ENCODE measurements around the gene CHAT. TPM values are rescaled to one million over a fixed set of nuclear protein-coding genes. Genes with fewer than 3 reads are reported as not detected.

CHAT gene
- polyA plus RNA-seq, 1 donor from 2014 or later: not detected

- no peak for TF ChIP-seq TAF1 (IDR thresholded peaks at IDR 0.05; ENCODE audit: low read depth)
- no peak for TF ChIP-seq EZH2 (IDR thresholded peaks at IDR 0.05; ENCODE audit: borderline replicate concordance, insufficient read depth, low read length, poor library complexity, severe bottlenecking)
- no peak for TF ChIP-seq MXI1 (conservative IDR thresholded peaks at IDR 0.05; ENCODE audit: poor library complexity, severe bottlenecking)
- no peak for TF ChIP-seq REST (IDR thresholded peaks at IDR 0.05; ENCODE audit: borderline replicate concordance)
- no peaks in the 10 kb centered on the region for H3K27me3 ChIP-seq (ENCODE audit: insufficient read depth, low read depth, low read length)
Measured at GRCh38 chr10:49650724-49651034, 36.8 kb downstream of the CHAT start.

GRCh38 chr10:49651039-49651835 lies 37.4 kb downstream of the CHAT start:
- Histone ChIP-seq H4K20me1 (ENCODE audit: insufficient read depth) (no peaks in the 10 kb centered on the region), H3K27ac (ENCODE audit: low read length) (no peak overlapping the region), H3K9me2 (ENCODE audit: insufficient read depth, low read length) (no peaks in the 10 kb centered on the region), H3F3A (ENCODE audit: insufficient read depth, low read length, poor library complexity, severe bottlenecking) (no peaks in the 10 kb centered on the region), H3K9me3 (ENCODE audit: low read length) (no peaks in the 10 kb centered on the region), H3K79me2 (replicated peaks; ENCODE audit: insufficient read depth, low read length) (no peaks in the 10 kb centered on the region), H3K27me3 (ENCODE audit: insufficient read depth, low read depth, low read length) (no peaks in the 10 kb centered on the region), H3K36me3 (ENCODE audit: insufficient read depth, low read length) (no peaks in the 10 kb centered on the region), H3K9ac (ENCODE audit: low read length) (no peak overlapping the region), H3K4me3 (ENCODE audit: low read length) (no peak overlapping the region), H3K4me2 (ENCODE audit: low read length) (no peak overlapping the region), H2AFZ (ENCODE audit: low read depth, low read length) (no peak overlapping the region)
- TF ChIP-seq MXI1 (conservative IDR thresholded peaks at IDR 0.05; ENCODE audit: poor library complexity, severe bottlenecking) (no peak), POLR2AphosphoS5 (IDR thresholded peaks at IDR 0.05) (no peak), REST (IDR thresholded peaks at IDR 0.05; ENCODE audit: borderline replicate concordance) (no peak), RAD21 (conservative IDR thresholded peaks at IDR 0.05) (no peak), EZH2 (IDR thresholded peaks at IDR 0.05; ENCODE audit: borderline replicate concordance, insufficient read depth, low read length, poor library complexity, severe bottlenecking) (no peak), SMC3 (conservative IDR thresholded peaks at IDR 0.05; ENCODE audit: poor library complexity) (no peak), EP300 (conservative IDR thresholded peaks at IDR 0.05; ENCODE audit: poor library complexity, severe bottlenecking) (no peak), CTCF (IDR thresholded peaks at IDR 0.05; ENCODE audit: poor library complexity, severe bottlenecking) (no peak), TAF1 (IDR thresholded peaks at IDR 0.05; ENCODE audit: low read depth) (no peak)

More at GRCh38 chr10:49650724-49651034, 36.8 kb downstream of the CHAT start:
- no peaks in the 10 kb centered on the region for H3K36me3 ChIP-seq (ENCODE audit: insufficient read depth, low read length)
- no peak overlapping the region for H3K27ac ChIP-seq (ENCODE audit: low read length)
- H2AFZ ChIP-seq (ENCODE audit: low read depth, low read length): no peak overlapping the region
- no peaks in the 10 kb centered on the region for H3K79me2 ChIP-seq (replicated peaks; ENCODE audit: insufficient read depth, low read length)
- no peaks in the 10 kb centered on the region for H3K9me2 ChIP-seq (ENCODE audit: insufficient read depth, low read length)
- H4K20me1 ChIP-seq (ENCODE audit: insufficient read depth): no peaks in the 10 kb centered on the region
- H3K9ac ChIP-seq (ENCODE audit: low read length): no peak overlapping the region
- H3K4me2 ChIP-seq (ENCODE audit: low read length): no peak overlapping the region
- no peak overlapping the region for H3K4me3 ChIP-seq (ENCODE audit: low read length)
- no peaks in the 10 kb centered on the region for H3K9me3 ChIP-seq (ENCODE audit: low read length)
- H3F3A ChIP-seq (ENCODE audit: insufficient read depth, low read length, poor library complexity, severe bottlenecking): no peaks in the 10 kb centered on the region

Data from neural cell (in vitro differentiated cells).